GM13976 (cell line): ENCODE results near the gene DDAH2.

ENCODE experiments used
- DNase-seq: peaks from one replicate; pipeline ENCODE4 v3.0.0; 2012; ENCODE audit warnings: low spot score
- in situ Hi-C: fragments of 300-500 bp; cut with MboI; formaldehyde crosslinking; loops from one replicate; pipeline ENCODE4 v1.12.0; 2022; ENCODE audit warnings: low sequenced_read_pairs, mixed read lengths, inconsistent platforms; ENCODE audit not compliant: unreplicated experiment
- TF ChIP-seq, protein P1 (sequence below): IDR thresholded peaks from 2 replicates; pipeline ENCODE4 v1.5.1; 2012; ENCODE audit warnings: borderline replicate concordance, mild to moderate bottlenecking; ENCODE audit not compliant: insufficient read depth; ENCODE audit errors: extremely low read depth, missing control alignments, control extremely low read depth

The DDAH2 gene

GRCh38 chr6:31728767-31729514 lies at the start of gene DDAH2:
TSS of gene DDAH2 (minus strand) at chr6:31729299. CDS start at chr6:31729161, 138 bp downstream.
- DNase-seq = no peak
- TF ChIP-seq, protein P1, sequence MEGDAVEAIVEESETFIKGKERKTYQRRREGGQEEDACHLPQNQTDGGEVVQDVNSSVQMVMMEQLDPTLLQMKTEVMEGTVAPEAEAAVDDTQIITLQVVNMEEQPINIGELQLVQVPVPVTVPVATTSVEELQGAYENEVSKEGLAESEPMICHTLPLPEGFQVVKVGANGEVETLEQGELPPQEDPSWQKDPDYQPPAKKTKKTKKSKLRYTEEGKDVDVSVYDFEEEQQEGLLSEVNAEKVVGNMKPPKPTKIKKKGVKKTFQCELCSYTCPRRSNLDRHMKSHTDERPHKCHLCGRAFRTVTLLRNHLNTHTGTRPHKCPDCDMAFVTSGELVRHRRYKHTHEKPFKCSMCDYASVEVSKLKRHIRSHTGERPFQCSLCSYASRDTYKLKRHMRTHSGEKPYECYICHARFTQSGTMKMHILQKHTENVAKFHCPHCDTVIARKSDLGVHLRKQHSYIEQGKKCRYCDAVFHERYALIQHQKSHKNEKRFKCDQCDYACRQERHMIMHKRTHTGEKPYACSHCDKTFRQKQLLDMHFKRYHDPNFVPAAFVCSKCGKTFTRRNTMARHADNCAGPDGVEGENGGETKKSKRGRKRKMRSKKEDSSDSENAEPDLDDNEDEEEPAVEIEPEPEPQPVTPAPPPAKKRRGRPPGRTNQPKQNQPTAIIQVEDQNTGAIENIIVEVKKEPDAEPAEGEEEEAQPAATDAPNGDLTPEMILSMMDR = no peak
- in situ Hi-C loops = no loop called here

GRCh38 chr6:31778193-31778592 lies 49.1 kb upstream of the DDAH2 start:
- TF ChIP-seq, protein P1 = no peak

GRCh38 chr6:31777667-31778050 lies 48.6 kb upstream of the DDAH2 start:
- in situ Hi-C loops = no loop called here
- DNase-seq = no peak
- TF ChIP-seq, protein P1 = no peak

More at GRCh38 chr6:31778193-31778592, 49.1 kb upstream of the DDAH2 start:
- in situ Hi-C loops = no loop called here
- no peak for DNase-seq

GRCh38 chr6:31776989-31777666 lies 48.0 kb upstream of the DDAH2 start, which contains the start of gene VWA7:
TSS of gene VWA7 (minus strand) at chr6:31777328. CDS start at chr6:31776779, 549 bp downstream.
- in situ Hi-C loops = no loop called here
- TF ChIP-seq, protein P1 = no peak
- peak; percentile 95 for DNase-seq

DNA sequence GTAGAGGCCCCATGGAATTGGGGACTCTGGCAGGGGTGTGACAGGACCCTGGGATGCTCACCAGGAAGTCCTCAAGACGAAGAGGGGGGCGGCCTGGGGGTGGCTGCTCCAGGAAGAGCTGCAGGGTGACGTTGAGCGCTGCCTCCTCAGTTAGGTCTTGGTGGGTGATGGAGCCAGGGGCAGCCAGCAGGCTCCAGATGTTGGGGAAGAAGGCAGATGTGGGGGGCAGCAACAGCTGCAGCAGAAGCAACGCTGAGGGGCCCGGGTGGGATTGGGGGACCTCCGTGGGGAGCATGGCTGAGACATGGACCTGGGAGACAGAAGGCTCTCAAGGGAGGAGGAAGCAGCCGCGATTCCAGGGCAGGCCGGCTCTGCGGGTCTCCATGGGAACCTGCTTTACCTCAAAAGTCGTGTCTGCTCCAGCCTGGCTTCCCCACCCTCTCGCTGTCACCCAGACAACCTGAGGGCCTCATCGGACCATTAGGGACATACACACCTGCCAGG lies 47.4 kb upstream of the DDAH2 start:
- TF ChIP-seq, protein P1 = no peak
- in situ Hi-C loops = no loop called here
- DNase-seq = no peak

DNA sequence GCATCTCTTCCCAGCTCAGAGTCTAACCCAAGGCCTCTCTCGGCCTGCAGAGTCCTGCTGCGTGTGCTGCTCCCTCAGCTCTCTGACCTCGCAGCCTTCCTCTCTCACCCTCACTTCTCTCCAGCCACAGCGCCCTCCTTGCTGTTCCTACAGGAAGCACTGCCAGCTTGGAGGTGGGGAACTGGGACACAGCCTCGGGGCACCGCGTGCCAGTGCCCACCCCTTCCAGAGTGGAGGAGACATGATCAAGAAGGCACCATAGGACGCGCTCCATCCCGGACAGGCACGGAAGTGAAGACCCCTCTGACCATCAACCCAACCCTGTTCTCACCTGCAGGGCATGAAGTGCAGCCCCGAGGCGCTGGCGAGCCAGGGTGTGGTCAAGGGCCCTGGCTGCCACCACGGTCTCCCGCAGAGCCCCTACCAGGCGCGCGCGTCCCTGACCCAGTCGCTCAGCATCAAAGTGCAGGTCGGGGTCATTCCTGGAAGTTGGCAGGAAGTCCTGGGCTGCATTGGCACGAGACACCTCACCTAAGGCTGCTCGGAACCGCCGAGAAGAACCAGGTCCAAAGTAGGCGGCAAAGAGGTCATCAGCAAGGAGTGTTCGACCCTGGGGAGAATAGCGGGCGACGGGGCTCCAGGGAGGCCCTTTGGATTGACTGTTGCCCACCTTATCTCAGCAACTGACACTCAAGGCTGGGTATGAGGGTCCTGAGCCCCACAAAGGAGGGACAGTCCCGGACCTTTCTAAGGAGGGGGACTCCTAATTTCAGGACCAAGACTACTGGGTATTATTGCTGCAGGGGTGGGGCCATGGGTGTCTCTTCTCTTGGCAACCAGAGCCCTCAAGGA lies 46.8 kb upstream of the DDAH2 start:
- no peak for DNase-seq
- TF ChIP-seq, protein P1 = no peak
- in situ Hi-C loops = no loop called here
